Activated naive CD4-positive, alpha-beta T cell treated with anti-CD3 and anti-CD28 coated beads, Interleukin-2, amount 50 U/mL, for 24 hours (primary cell): ENCODE measurements around the gene EXOC4.

Source experiments
- H3K27ac Mint-ChIP-seq: one replicate; pipeline ENCODE4 v1.8.0; 2021; ENCODE audit warnings: mild to moderate bottlenecking, mixed read lengths
- H3K27me3 Mint-ChIP-seq: one replicate; pipeline ENCODE4 v1.8.0; 2021; ENCODE audit warnings: mixed read lengths
- H3K36me3 Mint-ChIP-seq: one replicate; pipeline ENCODE4 v1.8.0; 2021; ENCODE audit warnings: mixed read lengths
- H3K4me1 Mint-ChIP-seq: one replicate; pipeline ENCODE4 v1.8.0; 2021; ENCODE audit warnings: mixed read lengths
- H3K4me3 Mint-ChIP-seq: one replicate; pipeline ENCODE4 v1.8.0; 2021; ENCODE audit warnings: mild to moderate bottlenecking, mixed read lengths
- H3K9me3 Mint-ChIP-seq: one replicate; pipeline ENCODE4 v1.8.0; 2021; ENCODE audit warnings: mixed read lengths

The EXOC4 gene

GRCh38 chr7:133358708-133359107, 105.8 kb downstream of the EXOC4 start:
- no peak overlapping the region for H3K27ac Mint-ChIP-seq
- no peaks in the 10 kb centered on the region for H3K27me3 Mint-ChIP-seq
- peaks cover 4% of the 10 kb centered on the region for H3K9me3 Mint-ChIP-seq
- peaks cover 8% of the 10 kb centered on the region for H3K4me1 Mint-ChIP-seq
- no peak overlapping the region for H3K4me3 Mint-ChIP-seq
- H3K36me3 Mint-ChIP-seq, result peaks cover 34% of the 10 kb centered on the region

- H3K4me1 Mint-ChIP-seq, result peaks cover 7% of the 10 kb centered on the region
- H3K36me3 Mint-ChIP-seq, result peaks cover 31% of the 10 kb centered on the region
- H3K9me3 Mint-ChIP-seq, result peaks cover 4% of the 10 kb centered on the region
- H3K27me3 Mint-ChIP-seq, result no peaks in the 10 kb centered on the region
- H3K27ac Mint-ChIP-seq, result no peak overlapping the region
- H3K4me3 Mint-ChIP-seq, result no peak overlapping the region
Measured at GRCh38 chr7:133359449-133359848, 106.6 kb downstream of the EXOC4 start.

- Mint-ChIP-seq H3K27ac (peak overlapping the region; percentile 20), H3K9me3 (peaks cover 4% of the 10 kb centered on the region), H3K36me3 (peaks cover 31% of the 10 kb centered on the region), H3K4me1 (peaks cover 14% of the 10 kb centered on the region), H3K27me3 (no peaks in the 10 kb centered on the region), H3K4me3 (no peak overlapping the region)
Measured at GRCh38 chr7:133360201-133360600, 107.3 kb downstream of the EXOC4 start.

GRCh38 chr7:133361806-133362205, 108.9 kb downstream of the EXOC4 start:
- Mint-ChIP-seq H3K4me1 (peaks cover 16% of the 10 kb centered on the region), H3K27ac (no peak overlapping the region), H3K9me3 (no peaks in the 10 kb centered on the region), H3K27me3 (no peaks in the 10 kb centered on the region), H3K36me3 (peaks cover 24% of the 10 kb centered on the region), H3K4me3 (no peak overlapping the region)

GRCh38 chr7:133364959-133365690, 112.2 kb downstream of the EXOC4 start:
- Mint-ChIP-seq H3K9me3 (no peaks in the 10 kb centered on the region), H3K36me3 (peaks cover 23% of the 10 kb centered on the region), H3K4me3 (no peak overlapping the region), H3K4me1 (peaks cover 19% of the 10 kb centered on the region), H3K27ac (no peak overlapping the region), H3K27me3 (no peaks in the 10 kb centered on the region)

- Mint-ChIP-seq H3K4me1 (peaks cover 17% of the 10 kb centered on the region), H3K27ac (no peak overlapping the region), H3K9me3 (no peaks in the 10 kb centered on the region), H3K36me3 (peaks cover 18% of the 10 kb centered on the region), H3K4me3 (no peak overlapping the region), H3K27me3 (no peaks in the 10 kb centered on the region)
Measured at GRCh38 chr7:133365917-133366316, 113.0 kb downstream of the EXOC4 start.

GRCh38 chr7:133367561-133367960, 114.7 kb downstream of the EXOC4 start:
- Mint-ChIP-seq H3K9me3 (no peaks in the 10 kb centered on the region), H3K36me3 (peaks cover 18% of the 10 kb centered on the region), H3K27ac (no peak overlapping the region)

GRCh38 chr7:133369130-133369529, 116.3 kb downstream of the EXOC4 start:
- peaks cover 16% of the 10 kb centered on the region for H3K36me3 Mint-ChIP-seq
- H3K9me3 Mint-ChIP-seq, result no peaks in the 10 kb centered on the region
- H3K4me3 Mint-ChIP-seq, result no peak overlapping the region
- peaks cover 17% of the 10 kb centered on the region for H3K4me1 Mint-ChIP-seq
- no peak overlapping the region for H3K27ac Mint-ChIP-seq
- no peaks in the 10 kb centered on the region for H3K27me3 Mint-ChIP-seq

More at GRCh38 chr7:133367561-133367960, 114.7 kb downstream of the EXOC4 start:
- Mint-ChIP-seq H3K4me1 (peaks cover 17% of the 10 kb centered on the region), H3K27me3 (no peaks in the 10 kb centered on the region), H3K4me3 (no peak overlapping the region)

- H3K4me3 Mint-ChIP-seq, result no peak overlapping the region
- no peak overlapping the region for H3K27ac Mint-ChIP-seq
- peaks cover 30% of the 10 kb centered on the region for H3K36me3 Mint-ChIP-seq
- peaks cover 6% of the 10 kb centered on the region for H3K4me1 Mint-ChIP-seq
- no peaks in the 10 kb centered on the region for H3K9me3 Mint-ChIP-seq
- no peaks in the 10 kb centered on the region for H3K27me3 Mint-ChIP-seq
Measured at GRCh38 chr7:133371616-133372015, 118.7 kb downstream of the EXOC4 start.

GRCh38 chr7:133372337-133372736, 119.5 kb downstream of the EXOC4 start:
- Mint-ChIP-seq H3K27me3 (no peaks in the 10 kb centered on the region), H3K4me3 (no peak overlapping the region), H3K4me1 (no peaks in the 10 kb centered on the region), H3K36me3 (peaks cover 28% of the 10 kb centered on the region), H3K27ac (no peak overlapping the region), H3K9me3 (peaks cover 1% of the 10 kb centered on the region)

- H3K27me3 Mint-ChIP-seq, result no peaks in the 10 kb centered on the region
- no peak overlapping the region for H3K27ac Mint-ChIP-seq
- H3K4me3 Mint-ChIP-seq, result no peak overlapping the region
- no peaks in the 10 kb centered on the region for H3K4me1 Mint-ChIP-seq
- H3K9me3 Mint-ChIP-seq, result peaks cover 12% of the 10 kb centered on the region
- H3K36me3 Mint-ChIP-seq, result peaks cover 35% of the 10 kb centered on the region
Measured at GRCh38 chr7:133376514-133376913, 123.6 kb downstream of the EXOC4 start.

- Mint-ChIP-seq H3K27me3 (no peaks in the 10 kb centered on the region), H3K9me3 (peaks cover 12% of the 10 kb centered on the region), H3K4me3 (no peak overlapping the region), H3K36me3 (peaks cover 23% of the 10 kb centered on the region), H3K4me1 (no peaks in the 10 kb centered on the region), H3K27ac (no peak overlapping the region)
Measured at GRCh38 chr7:133381965-133382364, 129.1 kb downstream of the EXOC4 start.

- H3K36me3 Mint-ChIP-seq, result peaks cover 24% of the 10 kb centered on the region
- peaks cover 14% of the 10 kb centered on the region for H3K9me3 Mint-ChIP-seq
- H3K4me1 Mint-ChIP-seq, result peaks cover 3% of the 10 kb centered on the region
- H3K27me3 Mint-ChIP-seq, result no peaks in the 10 kb centered on the region
- no peak overlapping the region for H3K27ac Mint-ChIP-seq
- no peak overlapping the region for H3K4me3 Mint-ChIP-seq
Measured at GRCh38 chr7:133382775-133383559, 130.1 kb downstream of the EXOC4 start.

GRCh38 chr7:133386205-133386604, 133.3 kb downstream of the EXOC4 start:
- peaks cover 15% of the 10 kb centered on the region for H3K4me1 Mint-ChIP-seq
- H3K27me3 Mint-ChIP-seq, result no peaks in the 10 kb centered on the region
- H3K27ac Mint-ChIP-seq, result peak overlapping the region; percentile 8
- H3K9me3 Mint-ChIP-seq, result peaks cover 6% of the 10 kb centered on the region
- no peak overlapping the region for H3K4me3 Mint-ChIP-seq
- peaks cover 22% of the 10 kb centered on the region for H3K36me3 Mint-ChIP-seq

GRCh38 chr7:133389727-133390126, 136.8 kb downstream of the EXOC4 start:
- Mint-ChIP-seq H3K4me1 (peaks cover 28% of the 10 kb centered on the region), H3K9me3 (peaks cover 6% of the 10 kb centered on the region), H3K27ac (no peak overlapping the region), H3K4me3 (no peak overlapping the region), H3K36me3 (peaks cover 20% of the 10 kb centered on the region), H3K27me3 (no peaks in the 10 kb centered on the region)

GRCh38 chr7:133391206-133391605, 138.3 kb downstream of the EXOC4 start:
- H3K9me3 Mint-ChIP-seq, result peaks cover 6% of the 10 kb centered on the region
- no peaks in the 10 kb centered on the region for H3K27me3 Mint-ChIP-seq
- no peak overlapping the region for H3K27ac Mint-ChIP-seq
- no peak overlapping the region for H3K4me3 Mint-ChIP-seq
- H3K4me1 Mint-ChIP-seq, result peaks cover 28% of the 10 kb centered on the region
- H3K36me3 Mint-ChIP-seq, result peaks cover 16% of the 10 kb centered on the region
